Measurements from ENCODE around the gene KLHL6.
"Not testable (repeated sequence)": the region's sequence is repeated elsewhere in the genome, so short reads cannot be mapped to it uniquely, and the experiment has no call there.

DNA sequence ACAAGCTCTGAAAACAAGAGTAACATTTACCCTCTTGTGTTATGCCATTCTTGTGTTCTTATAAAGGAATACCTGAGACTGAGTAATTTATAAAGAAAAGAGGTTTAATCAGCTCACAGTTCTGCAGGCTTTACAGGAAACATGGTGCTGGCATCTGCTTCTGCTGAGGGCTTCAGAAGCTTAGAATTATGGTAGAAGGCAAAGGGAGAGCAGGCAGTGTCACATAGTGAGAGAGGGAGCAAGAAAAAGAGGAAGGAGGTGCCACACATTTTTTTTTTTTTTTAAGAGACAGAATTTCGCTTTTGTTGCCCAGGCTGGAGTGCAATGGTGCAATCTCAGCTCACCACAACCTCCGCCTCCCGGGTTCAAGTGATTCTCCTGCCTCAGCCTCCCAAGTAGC lies 115.0 kb downstream of the KLHL6 start:
- TF ChIP-seq, protein P1, sequence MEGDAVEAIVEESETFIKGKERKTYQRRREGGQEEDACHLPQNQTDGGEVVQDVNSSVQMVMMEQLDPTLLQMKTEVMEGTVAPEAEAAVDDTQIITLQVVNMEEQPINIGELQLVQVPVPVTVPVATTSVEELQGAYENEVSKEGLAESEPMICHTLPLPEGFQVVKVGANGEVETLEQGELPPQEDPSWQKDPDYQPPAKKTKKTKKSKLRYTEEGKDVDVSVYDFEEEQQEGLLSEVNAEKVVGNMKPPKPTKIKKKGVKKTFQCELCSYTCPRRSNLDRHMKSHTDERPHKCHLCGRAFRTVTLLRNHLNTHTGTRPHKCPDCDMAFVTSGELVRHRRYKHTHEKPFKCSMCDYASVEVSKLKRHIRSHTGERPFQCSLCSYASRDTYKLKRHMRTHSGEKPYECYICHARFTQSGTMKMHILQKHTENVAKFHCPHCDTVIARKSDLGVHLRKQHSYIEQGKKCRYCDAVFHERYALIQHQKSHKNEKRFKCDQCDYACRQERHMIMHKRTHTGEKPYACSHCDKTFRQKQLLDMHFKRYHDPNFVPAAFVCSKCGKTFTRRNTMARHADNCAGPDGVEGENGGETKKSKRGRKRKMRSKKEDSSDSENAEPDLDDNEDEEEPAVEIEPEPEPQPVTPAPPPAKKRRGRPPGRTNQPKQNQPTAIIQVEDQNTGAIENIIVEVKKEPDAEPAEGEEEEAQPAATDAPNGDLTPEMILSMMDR (IDR thresholded peaks at IDR 0.05; ENCODE audit: poor library complexity), result not testable (repeated sequence)
- TF ChIP-seq EZH2 (IDR thresholded peaks at IDR 0.05; ENCODE audit: borderline replicate concordance), result not testable (repeated sequence)
